OCI-LY3 (cell line): Measurements from ENCODE around the gene GPER1.

Source experiments
- EZH2phosphoT487 ChIP-seq: fragments of 200-600 bp; shearing (Covaris generic); IDR thresholded peaks from 2 replicates; pipeline ENCODE4 v1.6.1; 2018; ENCODE audit warnings: antibody characterized with exemption, mixed run types, low read depth
- TF ChIP-seq, protein P1 (sequence below): fragments of 200-600, 300-600 bp; sonication (generic); IDR thresholded peaks from 2 replicates; pipeline ENCODE4 v1.5.1; 2014; ENCODE audit warnings: antibody characterized with exemption, low read length, low read depth

DNA sequence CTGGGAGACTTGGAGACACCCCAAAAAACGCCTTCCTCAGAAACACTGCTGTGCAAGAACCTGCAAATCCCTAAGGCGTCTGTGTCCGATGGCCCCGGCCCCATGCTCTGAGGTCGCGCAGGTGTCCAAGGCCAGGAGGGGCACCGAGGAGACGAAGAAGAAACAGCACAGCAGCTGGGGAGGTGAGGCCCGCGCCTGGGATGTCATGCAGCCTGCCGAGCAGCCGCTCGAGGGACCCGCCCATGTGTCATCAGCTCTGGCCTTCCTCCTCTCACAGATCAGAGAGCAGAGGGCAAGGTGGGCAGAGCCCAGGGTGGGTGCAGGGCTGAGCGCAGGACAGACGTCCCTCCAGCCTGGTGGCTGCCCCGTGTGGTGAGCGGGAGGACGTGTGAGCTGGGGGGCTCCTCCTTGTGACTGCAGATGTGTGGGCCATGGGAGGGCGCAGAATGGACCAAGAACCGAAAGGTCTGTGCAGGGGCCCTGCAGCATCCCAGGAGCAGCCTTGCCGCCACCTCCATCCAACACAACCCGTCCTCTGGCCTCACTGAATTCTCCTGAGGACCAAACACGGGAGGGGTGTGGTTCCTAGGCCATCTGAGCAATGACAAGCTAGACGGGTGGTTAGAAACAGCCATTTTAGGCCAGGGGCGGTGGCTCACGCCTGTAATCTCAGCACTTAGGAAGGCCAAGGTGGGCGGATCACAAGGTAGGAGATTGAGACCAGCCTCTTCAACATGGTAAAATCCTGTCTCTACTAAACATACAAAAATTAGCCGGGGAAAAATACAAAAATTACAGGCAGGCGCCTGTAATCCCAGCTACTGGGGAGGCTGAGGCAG, 13.1 kb upstream of the GPER1 start:
- TF ChIP-seq, protein P1, sequence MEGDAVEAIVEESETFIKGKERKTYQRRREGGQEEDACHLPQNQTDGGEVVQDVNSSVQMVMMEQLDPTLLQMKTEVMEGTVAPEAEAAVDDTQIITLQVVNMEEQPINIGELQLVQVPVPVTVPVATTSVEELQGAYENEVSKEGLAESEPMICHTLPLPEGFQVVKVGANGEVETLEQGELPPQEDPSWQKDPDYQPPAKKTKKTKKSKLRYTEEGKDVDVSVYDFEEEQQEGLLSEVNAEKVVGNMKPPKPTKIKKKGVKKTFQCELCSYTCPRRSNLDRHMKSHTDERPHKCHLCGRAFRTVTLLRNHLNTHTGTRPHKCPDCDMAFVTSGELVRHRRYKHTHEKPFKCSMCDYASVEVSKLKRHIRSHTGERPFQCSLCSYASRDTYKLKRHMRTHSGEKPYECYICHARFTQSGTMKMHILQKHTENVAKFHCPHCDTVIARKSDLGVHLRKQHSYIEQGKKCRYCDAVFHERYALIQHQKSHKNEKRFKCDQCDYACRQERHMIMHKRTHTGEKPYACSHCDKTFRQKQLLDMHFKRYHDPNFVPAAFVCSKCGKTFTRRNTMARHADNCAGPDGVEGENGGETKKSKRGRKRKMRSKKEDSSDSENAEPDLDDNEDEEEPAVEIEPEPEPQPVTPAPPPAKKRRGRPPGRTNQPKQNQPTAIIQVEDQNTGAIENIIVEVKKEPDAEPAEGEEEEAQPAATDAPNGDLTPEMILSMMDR = no peak
- TF ChIP-seq EZH2phosphoT487 = no peak
